ENCODE data around the gene ASF1A.
A peak's percentile ranks its signal among the peaks of the same experiment; 100 is the strongest.

The ASF1A gene

GRCh38 chr6:118932421-118932820, 38.5 kb downstream of the ASF1A start:
- Histone ChIP-seq H3K36me3 (ENCODE audit: control insufficient read depth, insufficient read depth, low read length) (peaks cover 4% of the 10 kb centered on the region), H3K27ac (ENCODE audit: insufficient read depth, low read depth, low read length, poor library complexity, severe bottlenecking) (no peak overlapping the region), H3K4me1 (ENCODE audit: control insufficient read depth, insufficient read depth, low read length) (peaks cover 8% of the 10 kb centered on the region), H3K27me3 (ENCODE audit: control insufficient read depth, insufficient read depth, low read length, poor library complexity, severe bottlenecking) (no peaks in the 10 kb centered on the region), H3K4me3 (ENCODE audit: insufficient read depth, low read depth, low read length) (no peak overlapping the region), H3K9me3 (ENCODE audit: control insufficient read depth, low read length) (no peaks in the 10 kb centered on the region)
- 97 to 100% methylated on average over 1 to 2 of the region's 2 CpGs for WGBS, 2 experiments

- 42 to 45% methylated on average over 8 of the region's 8 CpGs for WGBS, 2 experiments
Observed at GRCh38 chr6:118933855-118934460, 40.0 kb downstream of the ASF1A start.

GRCh38 chr6:118934461-118935330, 40.7 kb downstream of the ASF1A start, which contains the start of gene MCM9:
TSS of gene MCM9 (minus strand) at chr6:118935159. CDS start at chr6:118931723, 3,436 bp downstream.
- WGBS, 2 experiments: 0% methylated on average over 95 of the region's 95 CpGs
- Histone ChIP-seq H3K27ac (ENCODE audit: insufficient read depth, low read depth, low read length, poor library complexity, severe bottlenecking) (peak within 1 kb of the TSS; percentile 94), H3K27me3 (ENCODE audit: control insufficient read depth, insufficient read depth, low read length, poor library complexity, severe bottlenecking) (no peaks in the 10 kb centered on the region), H3K9me3 (ENCODE audit: control insufficient read depth, low read length) (no peaks in the 10 kb centered on the region), H3K4me3 (ENCODE audit: insufficient read depth, low read depth, low read length) (peak within 1 kb of the TSS; percentile 96), H3K36me3 (ENCODE audit: control insufficient read depth, insufficient read depth, low read length) (peaks cover 4% of the 10 kb centered on the region), H3K4me1 (ENCODE audit: control insufficient read depth, insufficient read depth, low read length) (peaks cover 8% of the 10 kb centered on the region)

More at GRCh38 chr6:118933855-118934460, 40.0 kb downstream of the ASF1A start:
- Histone ChIP-seq H3K36me3 (ENCODE audit: control insufficient read depth, insufficient read depth, low read length) (peaks cover 4% of the 10 kb centered on the region), H3K4me1 (ENCODE audit: control insufficient read depth, insufficient read depth, low read length) (peaks cover 8% of the 10 kb centered on the region), H3K27ac (ENCODE audit: insufficient read depth, low read depth, low read length, poor library complexity, severe bottlenecking) (peak overlapping the region; percentile 94), H3K9me3 (ENCODE audit: control insufficient read depth, low read length) (no peaks in the 10 kb centered on the region), H3K27me3 (ENCODE audit: control insufficient read depth, insufficient read depth, low read length, poor library complexity, severe bottlenecking) (no peaks in the 10 kb centered on the region), H3K4me3 (ENCODE audit: insufficient read depth, low read depth, low read length) (peak overlapping the region; percentile 96)

- WGBS, 2 experiments: 69 to 81% methylated on average over 1 of the region's 1 CpG
- Histone ChIP-seq H3K27ac (ENCODE audit: insufficient read depth, low read depth, low read length, poor library complexity, severe bottlenecking) (peak overlapping the region; percentile 76), H3K27me3 (ENCODE audit: control insufficient read depth, insufficient read depth, low read length, poor library complexity, severe bottlenecking) (no peaks in the 10 kb centered on the region), H3K36me3 (ENCODE audit: control insufficient read depth, insufficient read depth, low read length) (peaks cover 4% of the 10 kb centered on the region), H3K4me3 (ENCODE audit: insufficient read depth, low read depth, low read length) (peak overlapping the region; percentile 96), H3K4me1 (ENCODE audit: control insufficient read depth, insufficient read depth, low read length) (peaks cover 8% of the 10 kb centered on the region), H3K9me3 (ENCODE audit: control insufficient read depth, low read length) (no peaks in the 10 kb centered on the region)
Observed at GRCh38 chr6:118935331-118935668, 41.3 kb downstream of the ASF1A start.

- Histone ChIP-seq H3K36me3 (ENCODE audit: control insufficient read depth, insufficient read depth, low read length) (peaks cover 4% of the 10 kb centered on the region), H3K4me1 (ENCODE audit: control insufficient read depth, insufficient read depth, low read length) (peaks cover 8% of the 10 kb centered on the region), H3K27ac (ENCODE audit: insufficient read depth, low read depth, low read length, poor library complexity, severe bottlenecking) (no peak overlapping the region), H3K4me3 (ENCODE audit: insufficient read depth, low read depth, low read length) (peak overlapping the region; percentile 96), H3K9me3 (ENCODE audit: control insufficient read depth, low read length) (no peaks in the 10 kb centered on the region), H3K27me3 (ENCODE audit: control insufficient read depth, insufficient read depth, low read length, poor library complexity, severe bottlenecking) (no peaks in the 10 kb centered on the region)
- 86 to 91% methylated on average over 2 to 3 of the region's 3 CpGs for WGBS, 2 experiments
Observed at GRCh38 chr6:118935978-118936703, 42.2 kb downstream of the ASF1A start.

- H3K4me1 ChIP-seq (ENCODE audit: control insufficient read depth, insufficient read depth, low read length): peaks cover 8% of the 10 kb centered on the region
- H3K27me3 ChIP-seq (ENCODE audit: control insufficient read depth, insufficient read depth, low read length, poor library complexity, severe bottlenecking): no peaks in the 10 kb centered on the region
- WGBS, 2 experiments: 91 to 92% methylated on average over 1 of the region's 1 CpG
- H3K27ac ChIP-seq (ENCODE audit: insufficient read depth, low read depth, low read length, poor library complexity, severe bottlenecking): no peak overlapping the region
- H3K4me3 ChIP-seq (ENCODE audit: insufficient read depth, low read depth, low read length): no peak overlapping the region
- H3K9me3 ChIP-seq (ENCODE audit: control insufficient read depth, low read length): no peaks in the 10 kb centered on the region
- H3K36me3 ChIP-seq (ENCODE audit: control insufficient read depth, insufficient read depth, low read length): no peaks in the 10 kb centered on the region
Observed at GRCh38 chr6:118939683-118940082, 45.7 kb downstream of the ASF1A start.

- no peak overlapping the region for H3K27ac ChIP-seq (ENCODE audit: insufficient read depth, low read depth, low read length, poor library complexity, severe bottlenecking)
- no peaks in the 10 kb centered on the region for H3K36me3 ChIP-seq (ENCODE audit: control insufficient read depth, insufficient read depth, low read length)
- 94% methylated on average over 2 of the region's 2 CpGs for WGBS, 2 experiments
- H3K4me1 ChIP-seq (ENCODE audit: control insufficient read depth, insufficient read depth, low read length): peaks cover 3% of the 10 kb centered on the region
- H3K4me3 ChIP-seq (ENCODE audit: insufficient read depth, low read depth, low read length): no peak overlapping the region
- H3K27me3 ChIP-seq (ENCODE audit: control insufficient read depth, insufficient read depth, low read length, poor library complexity, severe bottlenecking): no peaks in the 10 kb centered on the region
- H3K9me3 ChIP-seq (ENCODE audit: control insufficient read depth, low read length): no peaks in the 10 kb centered on the region
Observed at GRCh38 chr6:118940770-118941169, 46.8 kb downstream of the ASF1A start.

GRCh38 chr6:118945217-118945616, 51.3 kb downstream of the ASF1A start:
- H3K4me1 ChIP-seq (ENCODE audit: control insufficient read depth, insufficient read depth, low read length): no peaks in the 10 kb centered on the region
- no peak overlapping the region for H3K4me3 ChIP-seq (ENCODE audit: insufficient read depth, low read depth, low read length)
- no peaks in the 10 kb centered on the region for H3K9me3 ChIP-seq (ENCODE audit: control insufficient read depth, low read length)
- H3K27me3 ChIP-seq (ENCODE audit: control insufficient read depth, insufficient read depth, low read length, poor library complexity, severe bottlenecking): no peaks in the 10 kb centered on the region
- no peaks in the 10 kb centered on the region for H3K36me3 ChIP-seq (ENCODE audit: control insufficient read depth, insufficient read depth, low read length)
- no peak overlapping the region for H3K27ac ChIP-seq (ENCODE audit: insufficient read depth, low read depth, low read length, poor library complexity, severe bottlenecking)

GRCh38 chr6:118952683-118953082, 58.7 kb downstream of the ASF1A start:
- H3K36me3 ChIP-seq (ENCODE audit: control insufficient read depth, insufficient read depth, low read length): no peaks in the 10 kb centered on the region

GRCh38 chr6:118953391-118953790, 59.4 kb downstream of the ASF1A start:
- Histone ChIP-seq H3K9me3 (ENCODE audit: control insufficient read depth, low read length) (no peaks in the 10 kb centered on the region), H3K27me3 (ENCODE audit: control insufficient read depth, insufficient read depth, low read length, poor library complexity, severe bottlenecking) (no peaks in the 10 kb centered on the region), H3K36me3 (ENCODE audit: control insufficient read depth, insufficient read depth, low read length) (no peaks in the 10 kb centered on the region), H3K4me3 (ENCODE audit: insufficient read depth, low read depth, low read length) (no peak overlapping the region), H3K4me1 (ENCODE audit: control insufficient read depth, insufficient read depth, low read length) (no peaks in the 10 kb centered on the region), H3K27ac (ENCODE audit: insufficient read depth, low read depth, low read length, poor library complexity, severe bottlenecking) (no peak overlapping the region)
- WGBS, 2 experiments: 94 to 100% methylated on average over 1 of the region's 2 CpGs

More at GRCh38 chr6:118952683-118953082, 58.7 kb downstream of the ASF1A start:
- 88 to 100% methylated on average over 1 to 2 of the region's 2 CpGs for WGBS, 2 experiments
- no peak overlapping the region for H3K4me3 ChIP-seq (ENCODE audit: insufficient read depth, low read depth, low read length)
- no peaks in the 10 kb centered on the region for H3K4me1 ChIP-seq (ENCODE audit: control insufficient read depth, insufficient read depth, low read length)
- H3K27ac ChIP-seq (ENCODE audit: insufficient read depth, low read depth, low read length, poor library complexity, severe bottlenecking): no peak overlapping the region
- H3K27me3 ChIP-seq (ENCODE audit: control insufficient read depth, insufficient read depth, low read length, poor library complexity, severe bottlenecking): no peaks in the 10 kb centered on the region
- H3K9me3 ChIP-seq (ENCODE audit: control insufficient read depth, low read length): no peaks in the 10 kb centered on the region
